Activated naive CD4-positive, alpha-beta T cell treated with anti-CD3 and anti-CD28 coated beads for 36 hours (primary cell): ENCODE measurements around the gene CCDC87. TPM values are rescaled to one million over a fixed set of nuclear protein-coding genes. Genes with fewer than 3 reads are reported as not detected.

Source experiments
- CTCF ChIA-PET: fragments of 350-600 bp; sonication (Branson Sonifier 250); formaldehyde crosslinking; loops from one replicate; lab custom pipeline; 2021; ENCODE audit warnings: antibody characterized with exemption; lab: Charles Lee
- DNase-seq: peaks from one replicate; pipeline ENCODE4 v3.0.0-alpha.2; 2020
- H3K27ac Mint-ChIP-seq: one replicate; pipeline ENCODE4 v1.8.0; 2021; ENCODE audit warnings: mild to moderate bottlenecking, mixed read lengths
- H3K27me3 Mint-ChIP-seq: one replicate; pipeline ENCODE4 v1.8.0; 2021; ENCODE audit warnings: low read depth, mixed read lengths
- H3K36me3 Mint-ChIP-seq: one replicate; pipeline ENCODE4 v1.8.0; 2021; ENCODE audit warnings: low read depth, mixed read lengths
- H3K4me1 Mint-ChIP-seq: one replicate; pipeline ENCODE4 v1.8.0; 2021; ENCODE audit warnings: low read depth, mixed read lengths
- H3K4me3 Mint-ChIP-seq: one replicate; pipeline ENCODE4 v1.8.0; 2021; ENCODE audit warnings: mild to moderate bottlenecking, moderate library complexity, mixed read lengths
- H3K9me3 Mint-ChIP-seq: one replicate; pipeline ENCODE4 v1.8.0; 2021; ENCODE audit warnings: mixed read lengths
- intact Hi-C: fragments of 100-400 bp; cut with micrococcal nuclease; formaldehyde crosslinking; loops from one replicate; pipeline ENCODE4 v1.15.1; 2023
- total RNA-seq, 2 experiments: library from RNA; stranded (reverse); gene quantifications; one replicate each; pipeline ENCODE4 v1.2.3, GENCODE V29; 2021

CCDC87 gene
- total RNA-seq, 2 experiments from 2014 or later = 0.07 to 0.12 TPM

DNA sequence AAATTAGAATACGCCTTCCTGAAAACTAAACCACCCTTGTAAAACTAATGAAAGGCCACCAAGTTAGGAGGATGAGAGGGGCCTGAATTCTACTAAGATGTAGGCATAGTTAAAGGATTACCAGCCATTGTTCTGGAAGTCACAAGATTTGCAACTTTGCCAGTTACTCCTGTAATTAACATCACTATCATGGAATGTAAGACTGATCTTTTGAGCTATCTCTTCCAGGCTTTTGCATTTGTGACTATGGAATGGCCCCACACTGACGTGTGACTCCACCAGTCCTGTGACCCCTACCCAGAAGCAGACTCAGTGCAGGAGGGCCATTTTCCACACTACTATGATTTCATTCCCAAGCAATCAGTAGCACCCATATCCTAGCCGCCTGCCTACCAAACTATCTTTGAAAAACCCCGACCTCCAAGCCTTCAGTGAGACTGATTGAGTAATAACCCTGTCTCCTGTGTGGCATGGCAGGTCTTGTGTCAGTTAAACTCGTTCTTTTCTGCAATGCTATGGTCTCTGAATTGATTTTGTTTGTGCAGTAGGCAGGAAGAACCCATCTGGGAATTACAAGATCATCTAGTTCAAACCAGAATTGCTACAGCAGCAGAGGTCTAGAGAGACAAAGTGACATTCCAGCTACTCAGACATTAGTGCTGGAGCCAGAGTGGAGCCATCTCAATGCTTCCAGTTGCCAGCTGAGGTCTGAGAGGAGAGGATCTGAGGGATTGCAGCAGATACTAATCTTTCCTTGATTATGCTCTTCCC lies 22.6 kb downstream of the CCDC87 start:
- H3K4me3 Mint-ChIP-seq = no peak overlapping the region
- H3K4me1 Mint-ChIP-seq = peaks cover 8% of the 10 kb centered on the region
- H3K27me3 Mint-ChIP-seq = no peaks in the 10 kb centered on the region
- DNase-seq = no peak
- no peaks in the 10 kb centered on the region for H3K9me3 Mint-ChIP-seq
- H3K27ac Mint-ChIP-seq = no peak overlapping the region
- intact Hi-C loops = no loop called here
- no peaks in the 10 kb centered on the region for H3K36me3 Mint-ChIP-seq
- CTCF ChIA-PET = interaction anchor here (0.7 to 1.4 kb wide), 4 partner anchors 15 to 108 kb away, joined by 3 to 5 read pairs (median 3); partner anchors contain the start of genes ACTN3 and ZDHHC24

DNA sequence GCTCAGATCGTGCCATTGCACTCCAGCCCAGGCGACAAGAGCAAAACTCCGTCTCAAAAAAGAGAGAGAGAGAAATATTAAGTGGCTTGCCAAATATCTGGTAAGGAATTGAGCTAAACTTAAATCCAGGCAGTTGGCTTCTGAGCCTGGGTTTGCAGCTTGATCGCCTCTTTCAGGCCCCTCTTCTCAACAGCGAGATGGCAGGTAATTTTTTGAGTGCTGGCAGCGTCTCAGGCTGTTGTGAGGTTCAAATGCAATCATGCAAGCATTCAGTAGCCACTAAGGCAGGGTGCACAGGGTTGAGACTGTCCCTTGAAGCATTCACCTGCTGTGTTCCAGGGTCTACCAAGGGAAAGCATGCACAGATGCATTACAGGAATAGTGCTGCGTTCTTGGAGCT lies 23.8 kb downstream of the CCDC87 start:
- intact Hi-C loops = no loop called here
- Mint-ChIP-seq H3K4me3 (no peak overlapping the region), H3K9me3 (no peaks in the 10 kb centered on the region), H3K36me3 (no peaks in the 10 kb centered on the region), H3K27me3 (no peaks in the 10 kb centered on the region), H3K27ac (no peak overlapping the region), H3K4me1 (peaks cover 8% of the 10 kb centered on the region)
- CTCF ChIA-PET = interaction anchor here (0.8 to 1.7 kb wide), 3 partner anchors 8 to 23 kb away, joined by 3 to 9 read pairs (median 5); partner anchors contain the start of genes ACTN3 and ZDHHC24
- DNase-seq = no peak

DNA sequence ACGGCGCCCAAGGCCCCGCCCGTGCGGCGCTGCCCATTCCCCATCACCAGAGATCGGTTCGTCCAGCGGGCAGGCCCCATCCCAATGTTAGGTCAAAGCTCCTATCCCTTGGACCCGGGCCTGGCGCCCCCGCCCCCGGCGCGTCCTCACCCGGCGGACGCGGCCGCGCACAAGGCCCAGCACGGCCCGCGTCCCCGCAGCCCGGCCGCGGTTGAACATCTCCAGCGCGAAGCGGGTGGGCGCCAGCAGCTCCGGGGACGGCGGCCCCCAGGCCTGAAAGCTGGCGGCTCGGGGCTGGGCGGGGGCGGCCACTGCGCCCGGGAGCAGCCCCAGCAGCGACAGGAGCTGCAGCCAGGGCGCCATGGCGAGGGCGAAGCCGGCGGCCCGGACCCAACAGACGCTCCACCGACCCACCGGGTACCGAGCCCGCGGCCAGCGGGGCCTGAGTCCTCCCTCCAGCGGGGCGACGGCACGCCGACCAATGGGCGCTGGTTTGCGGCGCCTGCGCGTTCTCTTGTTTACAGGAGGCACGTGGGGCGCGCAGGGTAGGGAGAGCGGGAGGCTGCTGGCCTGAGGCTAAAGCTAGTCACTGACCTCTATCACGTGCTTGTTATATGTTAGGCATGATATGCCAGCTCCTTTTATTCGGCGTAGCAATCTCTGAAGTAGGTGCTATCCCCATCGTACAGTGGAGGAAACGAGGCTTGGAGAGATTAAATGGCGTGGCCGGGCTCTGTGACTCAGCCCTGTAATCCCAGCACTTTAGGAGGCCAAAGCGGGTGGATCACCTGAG lies 24.5 kb downstream of the CCDC87 start, which contains the start of gene CTSF:
Gene CTSF (minus strand): TSS at position 483 of the 793 bp plus-strand sequence. CDS start 120 bp downstream, at position 363.
- Mint-ChIP-seq H3K36me3 (no peaks in the 10 kb centered on the region), H3K4me1 (peaks cover 8% of the 10 kb centered on the region), H3K4me3 (peak within 1 kb of the TSS; percentile 69), H3K9me3 (no peaks in the 10 kb centered on the region), H3K27me3 (no peaks in the 10 kb centered on the region), H3K27ac (no peak within 1 kb of the TSS)
- peak; percentile 66 for DNase-seq
- intact Hi-C loops = no loop called here
- CTCF ChIA-PET = interaction anchor here (1.7 kb wide), 1 partner anchor 9 kb away, joined by 9 read pairs; no protein-coding TSS in a partner anchor

DNA sequence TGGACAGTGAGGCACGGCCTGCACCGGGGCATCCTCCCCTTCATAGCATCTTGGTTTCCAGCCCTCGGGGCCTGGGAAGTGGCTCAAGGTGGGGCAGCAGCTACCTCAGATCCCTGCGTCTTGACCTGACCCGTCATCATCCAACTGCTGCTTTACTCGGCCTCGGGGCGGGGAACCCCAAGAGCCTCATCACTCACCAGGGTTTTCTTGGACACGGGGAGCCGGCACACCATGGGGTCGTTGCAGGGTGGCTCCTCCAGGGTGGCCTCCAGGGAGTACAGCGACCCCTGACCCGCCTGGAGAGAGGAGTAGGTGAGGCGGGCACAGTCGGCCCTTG lies 25.1 kb downstream of the CCDC87 start:
- intact Hi-C loops = no loop called here
- no peak for DNase-seq
- Mint-ChIP-seq H3K27me3 (no peaks in the 10 kb centered on the region), H3K4me1 (peaks cover 8% of the 10 kb centered on the region), H3K9me3 (no peaks in the 10 kb centered on the region), H3K36me3 (no peaks in the 10 kb centered on the region), H3K4me3 (peak overlapping the region; percentile 65), H3K27ac (no peak overlapping the region)
- CTCF ChIA-PET = interaction anchor here (1.2 kb wide), 1 partner anchor 21 kb away, joined by 3 read pairs; the partner anchor contains the start of gene ACTN3

DNA sequence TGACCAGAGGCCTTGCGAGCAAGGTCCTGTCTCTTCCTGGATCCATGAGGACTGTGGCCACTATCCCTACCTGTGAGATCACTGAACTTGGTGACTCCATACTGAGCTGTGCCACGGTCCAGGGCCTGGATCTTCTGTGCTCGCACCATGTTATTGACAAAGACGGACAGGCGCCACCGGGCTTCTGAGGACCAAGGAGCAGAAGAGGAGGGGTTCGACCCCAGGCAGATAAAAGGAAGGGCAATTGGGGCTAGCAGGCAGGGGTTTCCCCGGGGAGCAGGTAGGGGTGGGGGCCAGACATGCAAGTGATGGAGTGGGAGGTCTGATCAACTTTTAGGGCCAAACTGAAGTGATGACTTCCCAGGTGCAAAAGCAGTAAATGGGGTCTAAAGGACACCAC lies 26.6 kb downstream of the CCDC87 start:
- intact Hi-C loops = no loop called here
- DNase-seq = no peak
- CTCF ChIA-PET = no interaction called here
- no peaks in the 10 kb centered on the region for H3K36me3 Mint-ChIP-seq
- peaks cover 8% of the 10 kb centered on the region for H3K4me1 Mint-ChIP-seq
- no peaks in the 10 kb centered on the region for H3K9me3 Mint-ChIP-seq
- no peak overlapping the region for H3K27ac Mint-ChIP-seq
- H3K4me3 Mint-ChIP-seq = no peak overlapping the region
- H3K27me3 Mint-ChIP-seq = no peaks in the 10 kb centered on the region

DNA sequence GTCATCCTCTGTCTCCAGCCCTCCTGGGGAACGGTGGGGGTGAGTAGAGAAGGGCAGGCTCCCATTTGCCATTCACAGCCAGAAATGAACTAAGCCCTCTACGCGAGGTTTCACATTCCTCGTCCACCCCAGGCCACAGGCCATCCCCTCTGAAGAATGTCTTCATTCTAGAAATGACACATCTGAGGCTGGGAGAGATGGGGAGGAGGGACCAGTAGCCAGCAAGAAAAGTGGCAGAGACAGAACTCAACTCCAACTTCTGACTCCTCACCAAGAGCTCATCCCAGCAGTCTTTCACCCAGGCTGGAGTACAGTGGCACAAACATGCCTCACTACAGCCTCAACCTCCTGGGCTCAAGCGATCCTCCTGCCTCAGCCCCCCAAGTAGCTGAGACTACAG lies 27.9 kb downstream of the CCDC87 start:
- no peaks in the 10 kb centered on the region for H3K27me3 Mint-ChIP-seq

DNA sequence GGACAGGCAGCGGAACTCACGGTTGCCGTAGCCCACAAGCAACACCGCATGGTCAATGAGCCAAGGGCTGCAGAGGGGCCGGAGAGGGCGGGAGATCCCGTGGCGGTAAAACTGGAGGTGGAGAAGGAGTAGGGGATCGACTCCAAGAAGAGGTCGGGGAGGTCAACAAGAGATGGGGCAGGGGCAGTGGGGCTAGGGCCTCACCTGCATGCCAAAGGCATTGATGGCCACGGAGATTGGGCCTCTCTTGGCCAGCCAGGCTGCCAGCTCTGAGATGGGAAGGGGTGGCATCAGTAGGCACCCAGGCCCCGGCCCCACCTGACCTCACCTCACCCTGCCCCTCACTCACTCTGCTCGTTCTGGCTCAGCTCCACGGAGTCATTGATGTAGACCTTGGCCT lies 28.3 kb downstream of the CCDC87 start:
- Mint-ChIP-seq H3K9me3 (no peaks in the 10 kb centered on the region), H3K4me1 (peaks cover 8% of the 10 kb centered on the region), H3K36me3 (no peaks in the 10 kb centered on the region), H3K27me3 (no peaks in the 10 kb centered on the region), H3K4me3 (no peak overlapping the region), H3K27ac (no peak overlapping the region)
- CTCF ChIA-PET = no interaction called here
- intact Hi-C loops = no loop called here
- no peak for DNase-seq

More for the DNA sequence above, 27.9 kb downstream of the CCDC87 start:
- Mint-ChIP-seq H3K9me3 (no peaks in the 10 kb centered on the region), H3K27ac (no peak overlapping the region), H3K36me3 (no peaks in the 10 kb centered on the region), H3K4me1 (peaks cover 8% of the 10 kb centered on the region), H3K4me3 (no peak overlapping the region)
- no peak for DNase-seq
- intact Hi-C loops = no loop called here
- CTCF ChIA-PET = no interaction called here

DNA sequence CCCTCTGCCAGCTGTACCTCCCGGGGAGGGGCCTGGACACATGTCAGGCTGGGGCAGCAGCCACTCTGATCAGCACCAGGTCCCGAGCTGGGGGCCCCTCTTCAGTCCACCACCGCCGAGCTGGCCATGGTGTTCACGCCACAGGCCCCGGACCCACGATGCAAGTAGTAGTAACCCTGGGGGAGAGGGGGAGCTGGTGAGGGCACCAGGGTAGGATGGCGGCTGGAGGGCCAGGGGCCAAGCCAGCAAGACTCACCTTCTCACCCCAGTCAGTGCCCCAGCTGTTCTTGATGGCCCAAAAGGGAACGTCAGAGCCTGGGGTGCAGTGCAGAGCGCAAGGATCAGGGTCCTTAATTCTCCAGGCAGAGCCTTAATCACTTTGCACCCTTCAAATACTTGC lies 29.0 kb downstream of the CCDC87 start:
- CTCF ChIA-PET = no interaction called here
- no peak overlapping the region for H3K27ac Mint-ChIP-seq
- peaks cover 8% of the 10 kb centered on the region for H3K4me1 Mint-ChIP-seq
- H3K36me3 Mint-ChIP-seq = no peaks in the 10 kb centered on the region
- H3K27me3 Mint-ChIP-seq = no peaks in the 10 kb centered on the region
- intact Hi-C loops = no loop called here
- no peak overlapping the region for H3K4me3 Mint-ChIP-seq
- no peaks in the 10 kb centered on the region for H3K9me3 Mint-ChIP-seq
- no peak for DNase-seq

DNA sequence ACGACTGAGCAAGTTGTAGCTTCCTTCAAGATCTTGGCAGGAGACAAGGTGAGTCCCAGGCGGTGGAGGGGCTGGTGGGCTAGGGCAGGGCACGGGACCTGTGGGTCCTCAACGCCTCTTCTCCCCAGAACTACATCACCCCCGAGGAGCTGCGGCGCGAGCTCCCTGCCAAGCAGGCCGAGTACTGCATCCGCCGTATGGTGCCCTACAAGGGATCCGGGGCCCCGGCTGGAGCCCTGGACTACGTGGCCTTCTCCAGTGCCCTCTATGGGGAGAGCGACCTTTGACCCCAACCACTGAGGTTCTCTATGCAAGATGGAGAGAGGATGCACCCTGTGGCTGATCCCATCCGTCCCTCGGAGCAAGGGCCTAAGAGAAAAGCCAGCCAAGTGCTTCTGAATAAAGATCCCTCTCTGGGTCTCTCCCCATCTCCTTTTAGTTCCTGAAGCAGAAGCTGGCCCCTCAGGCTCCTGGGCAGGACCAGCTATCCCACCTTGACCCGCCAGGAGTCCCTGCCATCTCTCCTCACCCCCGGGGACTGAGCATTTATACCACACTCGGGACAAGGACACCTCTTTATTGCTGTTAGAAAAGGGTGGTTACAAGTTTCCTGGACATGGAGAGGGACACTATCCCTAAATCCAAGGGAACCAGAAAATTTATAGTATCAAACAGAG lies 29.8 kb downstream of the CCDC87 start:
- Mint-ChIP-seq H3K27me3 (no peaks in the 10 kb centered on the region), H3K4me3 (no peak overlapping the region), H3K36me3 (no peaks in the 10 kb centered on the region), H3K9me3 (no peaks in the 10 kb centered on the region), H3K4me1 (peaks cover 5% of the 10 kb centered on the region), H3K27ac (no peak overlapping the region)
- CTCF ChIA-PET = interaction anchor here (1.3 to 2.5 kb wide), 2 partner anchors 18 to 115 kb away, joined by 3 to 7 read pairs; partner anchors contain the start of gene RBM4B
- no peak for DNase-seq
- intact Hi-C loops = no loop called here

DNA sequence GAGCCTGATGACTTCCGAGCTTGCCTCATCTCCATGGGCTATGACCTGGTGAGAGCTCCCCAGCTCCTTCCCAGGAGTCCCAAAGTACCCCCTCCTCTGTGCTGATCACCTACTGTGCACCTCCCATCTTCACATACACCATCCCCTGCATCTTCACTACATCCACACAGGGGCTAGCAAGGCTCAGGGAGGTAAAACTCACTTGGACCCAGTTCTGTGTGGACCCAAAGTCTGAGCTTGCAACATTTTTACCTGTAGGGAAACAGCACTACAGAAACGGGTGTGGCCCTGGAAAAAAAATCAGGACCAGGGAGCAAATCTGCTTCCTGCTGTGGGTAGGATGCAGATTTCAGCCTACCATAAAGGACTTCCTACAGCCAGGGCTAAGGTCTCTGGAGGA lies 30.6 kb downstream of the CCDC87 start:
- peaks cover 4% of the 10 kb centered on the region for H3K27me3 Mint-ChIP-seq
- CTCF ChIA-PET = interaction anchor here (1.3 to 2.5 kb wide), 2 partner anchors 19 to 116 kb away, joined by 3 to 7 read pairs; partner anchors contain the start of gene RBM4B
- H3K4me1 Mint-ChIP-seq = peaks cover 2% of the 10 kb centered on the region
- H3K36me3 Mint-ChIP-seq = no peaks in the 10 kb centered on the region
- no peak overlapping the region for H3K27ac Mint-ChIP-seq
- intact Hi-C loops = no loop called here
- H3K9me3 Mint-ChIP-seq = no peaks in the 10 kb centered on the region
- DNase-seq = no peak
- no peak overlapping the region for H3K4me3 Mint-ChIP-seq

DNA sequence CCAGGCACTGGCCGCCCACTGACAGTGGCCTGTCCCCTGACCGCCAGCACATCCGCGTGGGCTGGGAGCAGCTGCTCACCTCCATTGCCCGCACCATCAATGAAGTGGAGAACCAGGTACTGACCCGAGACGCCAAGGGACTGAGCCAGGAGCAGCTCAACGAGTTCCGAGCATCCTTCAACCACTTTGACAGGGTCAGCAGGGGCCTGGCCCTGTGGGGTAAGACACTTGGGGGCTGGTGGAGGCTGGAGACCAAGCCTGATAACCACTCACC lies 31.0 kb downstream of the CCDC87 start:
- Mint-ChIP-seq H3K9me3 (no peaks in the 10 kb centered on the region), H3K4me3 (no peak overlapping the region), H3K4me1 (no peaks in the 10 kb centered on the region), H3K27me3 (peaks cover 6% of the 10 kb centered on the region), H3K27ac (no peak overlapping the region), H3K36me3 (no peaks in the 10 kb centered on the region)
- intact Hi-C loops = no loop called here
- DNase-seq = no peak
- CTCF ChIA-PET = interaction anchor here (1.3 to 2.5 kb wide), 2 partner anchors 19 to 116 kb away, joined by 3 to 7 read pairs; partner anchors contain the start of gene RBM4B
